ENCODE data around the gene NFYC. TPM values are rescaled to one million over a fixed set of nuclear protein-coding genes. Genes with fewer than 3 reads are reported as not detected.

NFYC gene
- total RNA-seq, 1 donor from 2014 or later, result 51.1 TPM

DNA sequence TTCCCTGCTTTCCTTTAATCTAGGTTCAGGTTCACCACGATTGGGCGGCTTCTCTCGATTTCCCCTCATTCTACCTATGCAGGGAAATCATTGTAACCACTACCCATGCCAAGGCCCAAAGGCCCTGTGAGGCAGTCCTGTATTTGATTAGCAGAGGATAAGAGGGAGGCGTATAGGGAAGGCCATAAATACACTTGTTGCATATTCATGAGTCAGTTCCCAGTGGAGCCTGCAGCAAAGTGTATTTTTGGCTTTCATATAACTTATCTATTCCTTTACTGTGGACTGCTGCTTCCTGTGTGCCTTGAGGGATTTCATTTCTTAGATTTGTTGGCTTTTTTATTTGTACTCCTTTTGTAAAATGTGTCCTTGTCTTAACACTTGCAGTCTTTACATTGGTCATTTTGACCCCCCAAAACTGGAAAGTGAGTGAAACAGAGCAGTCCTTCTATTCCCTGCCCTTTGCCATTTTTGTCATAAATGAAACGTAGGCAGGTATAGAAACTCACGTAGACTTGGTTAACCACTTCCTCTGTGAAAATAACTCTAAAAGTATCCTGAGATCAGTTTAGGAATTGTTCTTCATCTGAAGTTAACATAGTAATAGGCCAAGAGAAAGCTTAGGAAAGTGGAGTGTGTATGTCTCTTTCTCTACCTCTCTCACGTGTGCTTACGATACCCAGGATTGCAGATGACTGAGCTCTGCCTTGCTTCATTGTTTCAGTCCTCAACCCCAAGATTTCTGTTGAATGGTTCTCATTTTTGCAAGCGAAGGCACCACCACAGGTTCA, 72.4 kb downstream of the NFYC start:
- H2AFZ ChIP-seq (ENCODE audit: low read depth, low read length), result no peak overlapping the region
- H3K4me2 ChIP-seq (ENCODE audit: low read length), result no peak overlapping the region
- peaks cover 37% of the 10 kb centered on the region for H3K36me3 Mint-ChIP-seq (ENCODE audit: low read depth, unreplicated experiment)
- H3K27me3 ChIP-seq (ENCODE audit: insufficient read depth, low read length), result no peaks in the 10 kb centered on the region
- no peak overlapping the region for H3K4me3 Mint-ChIP-seq (ENCODE audit: unreplicated experiment)
- no peak overlapping the region for H3K27ac ChIP-seq (ENCODE audit: low read depth, low read length)
- peaks cover 26% of the 10 kb centered on the region for H4K20me1 ChIP-seq (ENCODE audit: insufficient read depth, low read length)
- FAIRE-seq (no peak), DNase-seq (ENCODE audit: low read depth) (no peak)
- H3K4me1 Mint-ChIP-seq (ENCODE audit: low read depth, unreplicated experiment), result peaks cover 11% of the 10 kb centered on the region
- no peaks in the 10 kb centered on the region for H3K27me3 Mint-ChIP-seq (ENCODE audit: low read depth, unreplicated experiment)
- no peaks in the 10 kb centered on the region for H3K79me2 ChIP-seq (ENCODE audit: insufficient read depth, low read length)
- H3K27ac Mint-ChIP-seq (ENCODE audit: unreplicated experiment), result no peak overlapping the region
- TF ChIP-seq, protein P1, sequence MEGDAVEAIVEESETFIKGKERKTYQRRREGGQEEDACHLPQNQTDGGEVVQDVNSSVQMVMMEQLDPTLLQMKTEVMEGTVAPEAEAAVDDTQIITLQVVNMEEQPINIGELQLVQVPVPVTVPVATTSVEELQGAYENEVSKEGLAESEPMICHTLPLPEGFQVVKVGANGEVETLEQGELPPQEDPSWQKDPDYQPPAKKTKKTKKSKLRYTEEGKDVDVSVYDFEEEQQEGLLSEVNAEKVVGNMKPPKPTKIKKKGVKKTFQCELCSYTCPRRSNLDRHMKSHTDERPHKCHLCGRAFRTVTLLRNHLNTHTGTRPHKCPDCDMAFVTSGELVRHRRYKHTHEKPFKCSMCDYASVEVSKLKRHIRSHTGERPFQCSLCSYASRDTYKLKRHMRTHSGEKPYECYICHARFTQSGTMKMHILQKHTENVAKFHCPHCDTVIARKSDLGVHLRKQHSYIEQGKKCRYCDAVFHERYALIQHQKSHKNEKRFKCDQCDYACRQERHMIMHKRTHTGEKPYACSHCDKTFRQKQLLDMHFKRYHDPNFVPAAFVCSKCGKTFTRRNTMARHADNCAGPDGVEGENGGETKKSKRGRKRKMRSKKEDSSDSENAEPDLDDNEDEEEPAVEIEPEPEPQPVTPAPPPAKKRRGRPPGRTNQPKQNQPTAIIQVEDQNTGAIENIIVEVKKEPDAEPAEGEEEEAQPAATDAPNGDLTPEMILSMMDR (IDR thresholded peaks at IDR 0.05; ENCODE audit: insufficient read depth, low read depth, low read length), result no peak
- no peak for TF ChIP-seq EZH2 (IDR thresholded peaks at IDR 0.05; ENCODE audit: insufficient read depth, low read length)
- no peaks in the 10 kb centered on the region for H3K9me3 ChIP-seq (ENCODE audit: insufficient read depth, low read depth, low read length)
- no peak overlapping the region for H3K9ac ChIP-seq (ENCODE audit: low read length)
- no peak overlapping the region for H3K4me3 ChIP-seq (ENCODE audit: insufficient read depth, low read depth, low read length)
- H3K36me3 ChIP-seq (ENCODE audit: insufficient read depth, low read length), result peaks cover 38% of the 10 kb centered on the region
- no peaks in the 10 kb centered on the region for H3K9me3 Mint-ChIP-seq (ENCODE audit: unreplicated experiment)
- H3K4me1 ChIP-seq (ENCODE audit: insufficient read depth, low read length), result no peaks in the 10 kb centered on the region

DNA sequence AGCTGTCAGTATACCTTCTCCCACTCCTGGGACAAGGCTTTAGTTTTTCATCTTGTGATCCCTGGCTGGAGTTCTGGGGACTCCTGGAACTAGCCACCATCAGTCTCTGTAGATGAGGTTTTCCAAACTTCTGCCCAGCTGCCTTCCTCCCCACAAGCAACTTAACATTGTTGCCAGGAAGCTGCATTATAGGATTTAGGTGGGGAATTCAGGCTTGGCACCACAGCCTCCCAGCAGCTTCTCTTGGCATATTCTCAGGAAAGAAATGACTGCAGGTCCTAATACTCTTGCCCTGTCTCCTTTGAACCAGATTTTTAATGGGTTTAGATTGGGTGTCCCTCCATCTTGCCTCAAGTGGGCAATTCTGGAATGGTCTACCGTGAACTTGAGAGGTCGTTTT, 73.5 kb downstream of the NFYC start:
- Mint-ChIP-seq H3K27me3 (ENCODE audit: low read depth, unreplicated experiment) (no peaks in the 10 kb centered on the region), H3K4me1 (ENCODE audit: low read depth, unreplicated experiment) (peaks cover 11% of the 10 kb centered on the region), H3K9me3 (ENCODE audit: unreplicated experiment) (no peaks in the 10 kb centered on the region), H3K27ac (ENCODE audit: unreplicated experiment) (no peak overlapping the region), H3K4me3 (ENCODE audit: unreplicated experiment) (no peak overlapping the region), H3K36me3 (ENCODE audit: low read depth, unreplicated experiment) (peaks cover 40% of the 10 kb centered on the region)
- Histone ChIP-seq H2AFZ (ENCODE audit: low read depth, low read length) (no peak overlapping the region), H3K9me3 (ENCODE audit: insufficient read depth, low read depth, low read length) (no peaks in the 10 kb centered on the region), H3K4me3 (ENCODE audit: insufficient read depth, low read depth, low read length) (no peak overlapping the region), H3K4me2 (ENCODE audit: low read length) (no peak overlapping the region), H3K9ac (ENCODE audit: low read length) (no peak overlapping the region), H4K20me1 (ENCODE audit: insufficient read depth, low read length) (peaks cover 26% of the 10 kb centered on the region), H3K36me3 (ENCODE audit: insufficient read depth, low read length) (peaks cover 42% of the 10 kb centered on the region), H3K27ac (ENCODE audit: low read depth, low read length) (no peak overlapping the region), H3K27me3 (ENCODE audit: insufficient read depth, low read length) (no peaks in the 10 kb centered on the region), H3K4me1 (ENCODE audit: insufficient read depth, low read length) (no peaks in the 10 kb centered on the region), H3K79me2 (ENCODE audit: insufficient read depth, low read length) (no peaks in the 10 kb centered on the region)
- FAIRE-seq (no peak), DNase-seq (ENCODE audit: low read depth) (no peak)
- TF ChIP-seq, protein P1 (IDR thresholded peaks at IDR 0.05; ENCODE audit: insufficient read depth, low read depth, low read length), result no peak
- TF ChIP-seq EZH2 (IDR thresholded peaks at IDR 0.05; ENCODE audit: insufficient read depth, low read length), result no peak

DNA sequence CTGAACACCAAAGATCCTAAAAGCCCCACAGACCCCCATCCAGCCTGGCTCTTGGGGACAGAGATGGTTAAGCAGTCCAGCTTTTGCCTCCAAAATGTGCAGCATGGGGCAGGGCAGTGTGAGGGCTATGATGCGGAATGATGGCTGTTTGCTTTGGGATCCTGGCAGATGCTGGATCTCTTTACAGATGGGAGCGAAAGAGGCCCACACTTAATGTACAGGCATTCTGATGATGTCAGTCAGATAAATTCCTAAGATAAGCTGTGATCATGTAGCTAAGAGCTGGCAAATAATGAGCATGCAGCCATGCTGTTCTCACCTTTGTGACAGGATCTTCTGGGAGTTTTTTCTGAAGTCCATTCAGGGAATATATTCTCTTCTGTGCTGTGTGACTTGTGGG, 74.5 kb downstream of the NFYC start:
- Histone ChIP-seq H3K9me3 (ENCODE audit: insufficient read depth, low read depth, low read length) (no peaks in the 10 kb centered on the region), H3K4me2 (ENCODE audit: low read length) (no peak overlapping the region), H2AFZ (ENCODE audit: low read depth, low read length) (no peak overlapping the region), H3K27me3 (ENCODE audit: insufficient read depth, low read length) (no peaks in the 10 kb centered on the region), H3K36me3 (ENCODE audit: insufficient read depth, low read length) (peaks cover 42% of the 10 kb centered on the region), H4K20me1 (ENCODE audit: insufficient read depth, low read length) (peaks cover 24% of the 10 kb centered on the region), H3K4me3 (ENCODE audit: insufficient read depth, low read depth, low read length) (no peak overlapping the region), H3K9ac (ENCODE audit: low read length) (no peak overlapping the region), H3K4me1 (ENCODE audit: insufficient read depth, low read length) (no peaks in the 10 kb centered on the region), H3K79me2 (ENCODE audit: insufficient read depth, low read length) (no peaks in the 10 kb centered on the region), H3K27ac (ENCODE audit: low read depth, low read length) (no peak overlapping the region)
- Mint-ChIP-seq H3K4me3 (ENCODE audit: unreplicated experiment) (no peak overlapping the region), H3K36me3 (ENCODE audit: low read depth, unreplicated experiment) (peaks cover 37% of the 10 kb centered on the region), H3K27me3 (ENCODE audit: low read depth, unreplicated experiment) (no peaks in the 10 kb centered on the region), H3K27ac (ENCODE audit: unreplicated experiment) (no peak overlapping the region), H3K9me3 (ENCODE audit: unreplicated experiment) (no peaks in the 10 kb centered on the region), H3K4me1 (ENCODE audit: low read depth, unreplicated experiment) (peaks cover 14% of the 10 kb centered on the region)
- no peak for TF ChIP-seq EZH2 (IDR thresholded peaks at IDR 0.05; ENCODE audit: insufficient read depth, low read length)
- TF ChIP-seq, protein P1 (IDR thresholded peaks at IDR 0.05; ENCODE audit: insufficient read depth, low read depth, low read length), result no peak
- FAIRE-seq (no peak), DNase-seq (ENCODE audit: low read depth) (no peak)

All from astrocyte (in vitro differentiated cells and primary cell).